Mesendoderm (in vitro differentiated cells): ENCODE measurements around the gene COLEC12.

ENCODE experiments used
- DNase-seq: peaks from one replicate; pipeline ENCODE4 v3.0.0; 2013
- H2AK5ac ChIP-seq: 2 replicates; pipeline ENCODE4 v1.6.1; 2013; ENCODE audit warnings: low read length, inconsistent platforms
- H2BK120ac ChIP-seq: 2 replicates; pipeline ENCODE4 v1.6.1; 2013; ENCODE audit warnings: low read depth, mild to moderate bottlenecking, low read length, moderate library complexity, mixed read lengths
- H2BK15ac ChIP-seq: replicated peaks from 2 replicates; pipeline ENCODE4 v1.6.1; 2013; ENCODE audit warnings: low read depth, mild to moderate bottlenecking, moderate library complexity
- H2BK5ac ChIP-seq: 2 replicates; pipeline ENCODE4 v1.6.1; 2013; ENCODE audit warnings: low read length, inconsistent platforms
- H3K18ac ChIP-seq: 2 replicates; pipeline ENCODE4 v1.6.1; 2013; ENCODE audit warnings: mild to moderate bottlenecking, low read length, mixed read lengths
- H3K23ac ChIP-seq: one replicate; pipeline ENCODE4 v1.6.1; 2013; ENCODE audit warnings: low read length
- H3K27ac ChIP-seq: 2 replicates; pipeline ENCODE4 v1.5.1; 2013; ENCODE audit warnings: low read depth, mild to moderate bottlenecking, inconsistent platforms, low read length, moderate library complexity
- H3K27me3 ChIP-seq: 2 replicates; pipeline ENCODE4 v1.6.1; 2013; ENCODE audit warnings: low read length, control low read depth, mild to moderate bottlenecking, inconsistent platforms; ENCODE audit not compliant: insufficient read depth, poor library complexity
- H3K36me3 ChIP-seq: 2 replicates; pipeline ENCODE4 v1.6.1; 2013; ENCODE audit warnings: low read length, inconsistent platforms; ENCODE audit not compliant: control insufficient read depth, insufficient read depth
- H3K4ac ChIP-seq: one replicate; pipeline ENCODE4 v1.6.1; 2013; ENCODE audit warnings: low read depth, mild to moderate bottlenecking, low read length, moderate library complexity
- H3K4me1 ChIP-seq: 2 replicates; pipeline ENCODE4 v1.6.1; 2013; ENCODE audit warnings: low read depth, low read length, inconsistent platforms; ENCODE audit not compliant: control insufficient read depth
- H3K4me2 ChIP-seq: 2 replicates; pipeline ENCODE4 v1.6.1; 2013; ENCODE audit warnings: low read length
- H3K4me3 ChIP-seq: 2 replicates; pipeline ENCODE4 v1.5.1; 2013; ENCODE audit warnings: mild to moderate bottlenecking, low read length
- H3K56ac ChIP-seq: one replicate; pipeline ENCODE4 v1.6.1; 2013; ENCODE audit warnings: low read length
- H3K79me1 ChIP-seq: 2 replicates; pipeline ENCODE4 v1.6.1; 2013; ENCODE audit warnings: low read length, inconsistent platforms
- H3K79me2 ChIP-seq: 2 replicates; pipeline ENCODE4 v1.6.1; 2013; ENCODE audit warnings: mild to moderate bottlenecking, low read length; ENCODE audit not compliant: control insufficient read depth, insufficient read depth
- H3K9ac ChIP-seq: 2 replicates; pipeline ENCODE4 v1.6.1; 2013; ENCODE audit warnings: low read length, inconsistent platforms
- H4K5ac ChIP-seq: one replicate; pipeline ENCODE4 v1.6.1; 2013; ENCODE audit warnings: low read length
- H4K8ac ChIP-seq: one replicate; pipeline ENCODE4 v1.6.1; 2013; ENCODE audit warnings: low read depth, mild to moderate bottlenecking, control low read depth, low read length, moderate library complexity
- WGBS: extraction: QIAGEN DNeasy Blood & Tissue Kit; methylation state at CpG from one replicate; pipeline ENCODE4 v1.1.7; 2013; ENCODE audit warnings: low lambda C conversion rate, missing lambda C conversion rate; ENCODE audit not compliant: insufficient coverage; ENCODE audit errors: extremely low coverage; 5-methylcytosine and 5-hydroxymethylcytosine counted together

COLEC12 gene

GRCh38 chr18:374721-375168, 125.8 kb downstream of the COLEC12 start:
- no peaks in the 10 kb centered on the region for H3K4me1 ChIP-seq
- no peak overlapping the region for H3K23ac ChIP-seq
- no peaks in the 10 kb centered on the region for H3K36me3 ChIP-seq
- no peak overlapping the region for H3K18ac ChIP-seq
- no peak overlapping the region for H3K4me3 ChIP-seq
- no peaks in the 10 kb centered on the region for H3K79me2 ChIP-seq
- DNase-seq: no peak
- no peak overlapping the region for H3K4ac ChIP-seq
- H3K9ac ChIP-seq: no peak overlapping the region
- no peak overlapping the region for H2BK120ac ChIP-seq
- no peak overlapping the region for H3K27ac ChIP-seq
- no peaks in the 10 kb centered on the region for H3K27me3 ChIP-seq
- H2AK5ac ChIP-seq: no peak overlapping the region
- H4K8ac ChIP-seq: no peak overlapping the region
- H2BK15ac ChIP-seq: no peak overlapping the region
- H4K5ac ChIP-seq: no peak overlapping the region
- WGBS: no CpG with 5 or more reads among the region's 4 CpGs
- H2BK5ac ChIP-seq: no peak overlapping the region
- no peak overlapping the region for H3K56ac ChIP-seq
- no peak overlapping the region for H3K4me2 ChIP-seq
- H3K79me1 ChIP-seq: no peaks in the 10 kb centered on the region

- H3K79me2 ChIP-seq: no peaks in the 10 kb centered on the region
- DNase-seq: no peak
- no peak overlapping the region for H2BK5ac ChIP-seq
- H2BK15ac ChIP-seq: no peak overlapping the region
- no peak overlapping the region for H4K5ac ChIP-seq
- WGBS: no CpG with 5 or more reads among the region's 5 CpGs
- no peak overlapping the region for H3K9ac ChIP-seq
- H3K27ac ChIP-seq: no peak overlapping the region
- H3K4me1 ChIP-seq: no peaks in the 10 kb centered on the region
- no peak overlapping the region for H3K23ac ChIP-seq
- no peak overlapping the region for H3K56ac ChIP-seq
- no peak overlapping the region for H3K18ac ChIP-seq
- H2AK5ac ChIP-seq: no peak overlapping the region
- no peak overlapping the region for H3K4me3 ChIP-seq
- H3K4me2 ChIP-seq: no peak overlapping the region
- no peaks in the 10 kb centered on the region for H3K36me3 ChIP-seq
- no peak overlapping the region for H4K8ac ChIP-seq
- H2BK120ac ChIP-seq: no peak overlapping the region
- no peak overlapping the region for H3K4ac ChIP-seq
- H3K27me3 ChIP-seq: no peaks in the 10 kb centered on the region
- no peaks in the 10 kb centered on the region for H3K79me1 ChIP-seq
Observed at GRCh38 chr18:373780-374179, 126.7 kb downstream of the COLEC12 start.

GRCh38 chr18:371609-371982, 128.9 kb downstream of the COLEC12 start:
- H3K36me3 ChIP-seq: no peaks in the 10 kb centered on the region
- H3K27me3 ChIP-seq: no peaks in the 10 kb centered on the region
- no peak overlapping the region for H3K56ac ChIP-seq
- no peaks in the 10 kb centered on the region for H3K79me2 ChIP-seq
- H2BK5ac ChIP-seq: no peak overlapping the region
- H3K4me3 ChIP-seq: no peak overlapping the region
- no peak overlapping the region for H3K23ac ChIP-seq
- H3K79me1 ChIP-seq: no peaks in the 10 kb centered on the region
- DNase-seq: peak; percentile 34
- no peak overlapping the region for H3K18ac ChIP-seq
- no peaks in the 10 kb centered on the region for H3K4me1 ChIP-seq
- no peak overlapping the region for H4K8ac ChIP-seq
- H2BK15ac ChIP-seq: no peak overlapping the region
- no peak overlapping the region for H4K5ac ChIP-seq
- no CpG with 5 or more reads among the region's 7 CpGs for WGBS
- no peak overlapping the region for H3K27ac ChIP-seq
- no peak overlapping the region for H3K4me2 ChIP-seq
- no peak overlapping the region for H3K9ac ChIP-seq
- no peak overlapping the region for H2AK5ac ChIP-seq
- H2BK120ac ChIP-seq: no peak overlapping the region
- H3K4ac ChIP-seq: no peak overlapping the region

- Histone ChIP-seq H2AK5ac (no peak overlapping the region), H3K4ac (no peak overlapping the region), H3K56ac (no peak overlapping the region), H2BK15ac (no peak overlapping the region), H3K79me1 (no peaks in the 10 kb centered on the region), H4K8ac (no peak overlapping the region), H3K4me2 (no peak overlapping the region), H3K4me3 (no peak overlapping the region), H3K9ac (no peak overlapping the region), H4K5ac (no peak overlapping the region), H2BK120ac (no peak overlapping the region), H3K27me3 (no peaks in the 10 kb centered on the region), H3K18ac (no peak overlapping the region), H3K4me1 (no peaks in the 10 kb centered on the region), H3K79me2 (no peaks in the 10 kb centered on the region), H2BK5ac (no peak overlapping the region), H3K36me3 (no peaks in the 10 kb centered on the region), H3K23ac (no peak overlapping the region), H3K27ac (no peak overlapping the region)
- no CpG with 5 or more reads among the region's 5 CpGs for WGBS
- no peak for DNase-seq
Observed at GRCh38 chr18:370751-371608, 129.5 kb downstream of the COLEC12 start.

- Histone ChIP-seq H3K4me2 (no peak overlapping the region), H4K8ac (no peak overlapping the region), H3K36me3 (no peaks in the 10 kb centered on the region), H4K5ac (no peak overlapping the region), H2BK5ac (no peak overlapping the region), H3K18ac (no peak overlapping the region), H3K27me3 (no peaks in the 10 kb centered on the region), H3K56ac (no peak overlapping the region), H3K4me3 (no peak overlapping the region), H3K23ac (no peak overlapping the region), H3K4ac (no peak overlapping the region), H3K27ac (no peak overlapping the region), H2AK5ac (no peak overlapping the region), H3K9ac (no peak overlapping the region), H3K79me2 (no peaks in the 10 kb centered on the region), H2BK15ac (no peak overlapping the region), H3K4me1 (no peaks in the 10 kb centered on the region), H3K79me1 (no peaks in the 10 kb centered on the region), H2BK120ac (no peak overlapping the region)
- DNase-seq: no peak
- no CpG with 5 or more reads among the region's 11 CpGs for WGBS
Observed at GRCh38 chr18:369224-370015, 131.1 kb downstream of the COLEC12 start.
